ENCODE data around the gene OLFM2. TPM values are rescaled to one million over a fixed set of nuclear protein-coding genes. Genes with fewer than 3 reads are reported as not detected.

Gene OLFM2
- total RNA-seq, 1 donor from 2014 or later = 11.4 TPM

DNA sequence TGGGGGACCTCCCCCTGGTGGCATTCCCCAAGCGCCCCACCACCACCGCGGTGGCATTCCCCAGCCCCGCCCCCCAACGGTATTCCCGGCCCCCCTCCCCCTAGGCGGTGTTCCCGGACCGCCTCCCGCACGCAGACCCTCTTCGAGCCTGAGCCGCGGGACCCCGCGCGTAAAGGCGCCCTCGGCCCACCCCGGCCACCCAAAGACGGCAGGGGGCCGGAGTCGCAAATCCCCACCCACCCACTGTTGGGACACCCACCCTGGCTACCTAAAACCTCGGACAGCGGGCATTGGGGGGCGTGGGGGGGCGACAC is 22.4 kb downstream of the OLFM2 start:
- H4K20me1 ChIP-seq (ENCODE audit: low read depth) = peaks cover 15% of the 10 kb centered on the region
- H3K79me2 ChIP-seq (ENCODE audit: low read depth) = no peaks in the 10 kb centered on the region
- peaks cover 41% of the 10 kb centered on the region for H3K27me3 ChIP-seq
- Mint-ChIP-seq H3K9me3 (no peaks in the 10 kb centered on the region), H3K27ac (no peak overlapping the region), H3K4me1 (peaks cover 15% of the 10 kb centered on the region), H3K27me3 (ENCODE audit: insufficient read depth, low read depth) (peaks cover 9% of the 10 kb centered on the region), H3K4me3 (peak overlapping the region; percentile 85), H3K36me3 (no peaks in the 10 kb centered on the region)
- H3K4me1 ChIP-seq = peaks cover 6% of the 10 kb centered on the region
- peak overlapping the region; percentile 100 for H3K4me2 ChIP-seq
- no peak overlapping the region for H3K9ac ChIP-seq
- H3K36me3 ChIP-seq = no peaks in the 10 kb centered on the region
- DNase-seq (ENCODE audit: low spot score) = peak; percentile 48
- no peaks in the 10 kb centered on the region for H3F3A ChIP-seq (ENCODE audit: low read depth)
- H2AFZ ChIP-seq (replicated peaks) = peak overlapping the region; percentile 45
- TF ChIP-seq, protein P1, sequence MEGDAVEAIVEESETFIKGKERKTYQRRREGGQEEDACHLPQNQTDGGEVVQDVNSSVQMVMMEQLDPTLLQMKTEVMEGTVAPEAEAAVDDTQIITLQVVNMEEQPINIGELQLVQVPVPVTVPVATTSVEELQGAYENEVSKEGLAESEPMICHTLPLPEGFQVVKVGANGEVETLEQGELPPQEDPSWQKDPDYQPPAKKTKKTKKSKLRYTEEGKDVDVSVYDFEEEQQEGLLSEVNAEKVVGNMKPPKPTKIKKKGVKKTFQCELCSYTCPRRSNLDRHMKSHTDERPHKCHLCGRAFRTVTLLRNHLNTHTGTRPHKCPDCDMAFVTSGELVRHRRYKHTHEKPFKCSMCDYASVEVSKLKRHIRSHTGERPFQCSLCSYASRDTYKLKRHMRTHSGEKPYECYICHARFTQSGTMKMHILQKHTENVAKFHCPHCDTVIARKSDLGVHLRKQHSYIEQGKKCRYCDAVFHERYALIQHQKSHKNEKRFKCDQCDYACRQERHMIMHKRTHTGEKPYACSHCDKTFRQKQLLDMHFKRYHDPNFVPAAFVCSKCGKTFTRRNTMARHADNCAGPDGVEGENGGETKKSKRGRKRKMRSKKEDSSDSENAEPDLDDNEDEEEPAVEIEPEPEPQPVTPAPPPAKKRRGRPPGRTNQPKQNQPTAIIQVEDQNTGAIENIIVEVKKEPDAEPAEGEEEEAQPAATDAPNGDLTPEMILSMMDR (IDR thresholded peaks at IDR 0.05) = no peak
- TF ChIP-seq EZH2phosphoT487 (IDR thresholded peaks at IDR 0.05) (no peak), EZH2 (IDR thresholded peaks at IDR 0.05) (no peak)
- H3K9me3 ChIP-seq (ENCODE audit: low read depth) = no peaks in the 10 kb centered on the region
- H3K27ac ChIP-seq = no peak overlapping the region
- peak overlapping the region; percentile 66 for H3K4me3 ChIP-seq

DNA sequence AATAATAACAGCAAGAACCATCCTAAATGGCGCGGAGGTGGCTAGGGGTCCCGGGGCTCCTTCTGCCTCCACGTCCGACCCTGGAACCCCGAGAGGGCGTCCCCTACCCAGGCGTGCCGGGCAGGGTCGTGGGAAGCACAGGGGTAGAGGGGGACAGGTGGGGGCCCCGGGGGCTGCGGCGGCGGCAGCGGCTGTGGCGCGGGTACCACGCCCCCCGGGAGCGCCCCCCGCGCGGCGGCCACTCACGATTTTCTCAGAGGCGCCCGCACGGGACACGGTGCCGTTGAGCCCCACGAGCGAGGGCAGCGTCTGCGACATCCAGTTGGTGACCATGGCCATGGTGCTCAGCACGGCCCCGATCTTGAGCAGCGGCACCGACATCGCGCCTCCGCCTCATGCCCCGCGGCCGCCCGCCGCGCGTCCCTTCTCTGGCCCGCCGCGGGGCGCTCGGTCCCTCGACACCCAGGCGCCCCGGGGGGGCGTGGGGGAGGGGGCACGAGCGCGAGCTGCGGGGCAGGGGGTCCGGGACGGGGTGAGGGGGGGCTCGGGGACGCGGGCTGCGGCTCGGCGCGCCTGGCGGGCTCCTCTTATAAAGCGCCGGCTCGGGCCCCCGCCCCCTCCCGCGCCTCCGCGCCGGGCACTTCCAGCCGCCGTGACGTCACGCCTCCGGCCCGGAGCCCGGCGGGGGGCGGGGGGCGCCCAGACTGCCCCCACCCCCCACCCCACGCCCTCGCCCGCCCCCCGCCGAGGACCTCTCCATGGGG is 22.9 kb downstream of the OLFM2 start:
- Mint-ChIP-seq H3K27me3 (ENCODE audit: insufficient read depth, low read depth) (peaks cover 9% of the 10 kb centered on the region), H3K4me3 (no peak overlapping the region), H3K9me3 (no peaks in the 10 kb centered on the region), H3K27ac (no peak overlapping the region), H3K36me3 (no peaks in the 10 kb centered on the region), H3K4me1 (peaks cover 15% of the 10 kb centered on the region)
- Histone ChIP-seq H3K9ac (no peak overlapping the region), H3F3A (ENCODE audit: low read depth) (no peaks in the 10 kb centered on the region), H3K36me3 (no peaks in the 10 kb centered on the region), H3K27ac (no peak overlapping the region), H3K4me2 (peak overlapping the region; percentile 100), H4K20me1 (ENCODE audit: low read depth) (peaks cover 15% of the 10 kb centered on the region), H3K4me3 (peak overlapping the region; percentile 66), H3K27me3 (peaks cover 41% of the 10 kb centered on the region), H3K79me2 (ENCODE audit: low read depth) (no peaks in the 10 kb centered on the region), H3K4me1 (peaks cover 6% of the 10 kb centered on the region), H2AFZ (replicated peaks) (no peak overlapping the region), H3K9me3 (ENCODE audit: low read depth) (no peaks in the 10 kb centered on the region)
- no peak for TF ChIP-seq EZH2 (IDR thresholded peaks at IDR 0.05)
- peak; percentile 73 for TF ChIP-seq EZH2phosphoT487 (IDR thresholded peaks at IDR 0.05)
- TF ChIP-seq, protein P1 (IDR thresholded peaks at IDR 0.05) = no peak
- DNase-seq (ENCODE audit: low spot score) = peak; percentile 68

DNA sequence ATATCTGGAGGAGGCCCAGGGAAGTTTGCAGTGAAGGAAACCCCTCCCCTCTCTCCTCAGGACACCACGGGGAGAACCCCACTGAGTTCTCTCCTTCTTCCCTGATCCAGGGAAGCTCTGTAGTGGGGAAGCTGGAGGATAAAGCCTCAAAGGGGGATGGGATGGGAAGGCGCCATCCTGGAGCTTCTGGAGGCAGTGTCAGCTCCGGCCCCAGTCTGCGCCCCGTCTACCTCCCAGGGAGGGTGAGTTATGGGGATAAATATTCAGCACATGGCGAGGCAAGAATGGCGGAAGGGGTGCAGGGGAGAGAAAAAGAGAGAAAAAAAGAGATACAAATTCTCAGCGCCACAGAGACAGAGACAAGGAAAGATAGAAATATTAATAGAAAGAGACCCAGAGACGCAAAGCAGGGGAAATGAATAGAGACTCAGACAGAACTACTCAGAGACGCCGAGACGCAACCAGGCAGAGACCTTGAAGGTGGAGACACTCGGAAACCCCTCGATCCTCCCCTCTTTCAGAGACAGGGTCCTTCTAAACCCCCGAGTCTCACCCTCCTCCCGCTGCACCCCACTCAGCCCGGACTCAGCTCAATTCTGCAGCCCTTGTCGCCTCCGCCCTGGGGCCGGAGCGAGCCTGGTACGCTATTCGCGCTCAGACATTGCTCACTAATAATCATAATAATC is 23.6 kb downstream of the OLFM2 start:
- no peak overlapping the region for H3K27ac ChIP-seq
- H3K9me3 ChIP-seq (ENCODE audit: low read depth) = no peaks in the 10 kb centered on the region
- Mint-ChIP-seq H3K27me3 (ENCODE audit: insufficient read depth, low read depth) (peaks cover 9% of the 10 kb centered on the region), H3K9me3 (no peaks in the 10 kb centered on the region), H3K4me3 (no peak overlapping the region), H3K27ac (no peak overlapping the region), H3K4me1 (peaks cover 15% of the 10 kb centered on the region), H3K36me3 (no peaks in the 10 kb centered on the region)
- H3K79me2 ChIP-seq (ENCODE audit: low read depth) = no peaks in the 10 kb centered on the region
- no peak overlapping the region for H2AFZ ChIP-seq (replicated peaks)
- TF ChIP-seq EZH2 (IDR thresholded peaks at IDR 0.05) = peak; percentile 67
- TF ChIP-seq, protein P1 (IDR thresholded peaks at IDR 0.05) = no peak
- no peaks in the 10 kb centered on the region for H3F3A ChIP-seq (ENCODE audit: low read depth)
- peaks cover 41% of the 10 kb centered on the region for H3K27me3 ChIP-seq
- H3K9ac ChIP-seq = no peak overlapping the region
- H3K4me2 ChIP-seq = peak overlapping the region; percentile 100
- H4K20me1 ChIP-seq (ENCODE audit: low read depth) = peaks cover 15% of the 10 kb centered on the region
- no peaks in the 10 kb centered on the region for H3K36me3 ChIP-seq
- peaks cover 6% of the 10 kb centered on the region for H3K4me1 ChIP-seq
- no peak for DNase-seq (ENCODE audit: low spot score)
- H3K4me3 ChIP-seq = peak overlapping the region; percentile 66

Measured in neural progenitor cell (in vitro differentiated cells).